Measurements from ENCODE around the gene HDAC9. TPM values are rescaled to one million over a fixed set of nuclear protein-coding genes. Genes with fewer than 3 reads are reported as not detected.

The HDAC9 gene
- total RNA-seq, 3 donors from 2014 or later (not counting 1 experiment from before 2014, with no cell fraction given), result 19.1 to 41.1 (median 24.1) TPM

DNA sequence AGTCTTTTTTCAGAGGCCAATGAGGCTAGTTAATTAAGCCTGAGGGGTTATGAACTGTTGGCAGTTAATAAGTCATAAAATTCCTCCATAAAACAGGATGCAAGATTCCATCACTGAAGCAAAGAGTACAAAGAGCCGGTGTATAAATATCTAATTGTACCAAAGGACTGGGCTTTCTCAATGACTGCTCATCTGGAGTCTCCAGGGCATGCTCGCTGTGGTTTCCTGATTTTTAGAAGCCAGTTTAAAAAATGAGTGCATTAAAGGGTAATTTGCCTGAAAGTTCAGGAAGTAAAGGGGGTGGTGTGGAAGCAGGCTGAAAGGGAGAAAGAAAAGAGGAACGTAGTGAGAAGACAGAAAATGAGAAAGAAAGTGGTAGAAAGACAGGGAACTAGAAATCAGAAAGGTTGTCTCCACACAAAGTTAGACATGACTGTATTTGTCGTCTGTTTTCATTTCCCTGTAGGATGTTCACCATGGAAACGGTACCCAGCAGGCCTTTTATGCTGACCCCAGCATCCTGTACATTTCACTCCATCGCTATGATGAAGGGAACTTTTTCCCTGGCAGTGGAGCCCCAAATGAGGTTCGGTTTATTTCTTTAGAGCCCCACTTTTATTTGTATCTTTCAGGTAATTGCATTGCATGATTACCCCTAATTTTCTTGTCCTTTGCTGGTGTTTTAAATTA lies 339.6 kb downstream of the HDAC9 start:
- Mint-ChIP-seq H3K27me3 (ENCODE audit: low read depth in 2 of 2) (no peaks in the 10 kb centered on the region), H3K9me3 (peaks cover 3 to 5% of the 10 kb centered on the region in 2 donors), H3K4me3 (no peak overlapping the region), H3K4me1 (no peaks in the 10 kb centered on the region), H3K36me3 (no peaks in the 10 kb centered on the region), H3K27ac (no peak overlapping the region)
- WGBS (ENCODE audit: insufficient coverage), result 35% methylated on average over 7 of the region's 7 CpGs
- DNase-seq (no peak), ATAC-seq (no peak)
- H3K4me3 ChIP-seq (ENCODE audit: low read length), result no peak overlapping the region
- TF ChIP-seq, protein P1, sequence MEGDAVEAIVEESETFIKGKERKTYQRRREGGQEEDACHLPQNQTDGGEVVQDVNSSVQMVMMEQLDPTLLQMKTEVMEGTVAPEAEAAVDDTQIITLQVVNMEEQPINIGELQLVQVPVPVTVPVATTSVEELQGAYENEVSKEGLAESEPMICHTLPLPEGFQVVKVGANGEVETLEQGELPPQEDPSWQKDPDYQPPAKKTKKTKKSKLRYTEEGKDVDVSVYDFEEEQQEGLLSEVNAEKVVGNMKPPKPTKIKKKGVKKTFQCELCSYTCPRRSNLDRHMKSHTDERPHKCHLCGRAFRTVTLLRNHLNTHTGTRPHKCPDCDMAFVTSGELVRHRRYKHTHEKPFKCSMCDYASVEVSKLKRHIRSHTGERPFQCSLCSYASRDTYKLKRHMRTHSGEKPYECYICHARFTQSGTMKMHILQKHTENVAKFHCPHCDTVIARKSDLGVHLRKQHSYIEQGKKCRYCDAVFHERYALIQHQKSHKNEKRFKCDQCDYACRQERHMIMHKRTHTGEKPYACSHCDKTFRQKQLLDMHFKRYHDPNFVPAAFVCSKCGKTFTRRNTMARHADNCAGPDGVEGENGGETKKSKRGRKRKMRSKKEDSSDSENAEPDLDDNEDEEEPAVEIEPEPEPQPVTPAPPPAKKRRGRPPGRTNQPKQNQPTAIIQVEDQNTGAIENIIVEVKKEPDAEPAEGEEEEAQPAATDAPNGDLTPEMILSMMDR (IDR thresholded peaks at IDR 0.05), result no peak
- H3K36me3 ChIP-seq (ENCODE audit: control insufficient read depth, insufficient read depth, low read length), result no peaks in the 10 kb centered on the region
- no peak overlapping the region for H3K27ac ChIP-seq (ENCODE audit: low read length)
- no peaks in the 10 kb centered on the region for H3K9me3 ChIP-seq (ENCODE audit: control insufficient read depth, insufficient read depth, low read length)
- intact Hi-C loops (cut with micrococcal nuclease), result no loop called here
- H3K27me3 ChIP-seq (ENCODE audit: control insufficient read depth, insufficient read depth, low read length), result no peaks in the 10 kb centered on the region
- H3K4me1 ChIP-seq (ENCODE audit: control insufficient read depth, insufficient read depth, low read length), result no peaks in the 10 kb centered on the region

GRCh38 chr7:18843979-18844378 lies 348.4 kb downstream of the HDAC9 start:
- WGBS (ENCODE audit: insufficient coverage), result 88% methylated on average over 1 of the region's 3 CpGs
- DNase-seq (no peak), ATAC-seq (no peak)
- Mint-ChIP-seq H3K27ac (no peak overlapping the region), H3K9me3 (peaks cover 0 to 5% of the 10 kb centered on the region in 2 donors), H3K4me3 (no peak overlapping the region), H3K4me1 (no peaks in the 10 kb centered on the region), H3K36me3 (no peaks in the 10 kb centered on the region), H3K27me3 (ENCODE audit: low read depth in 2 of 2) (no peaks in the 10 kb centered on the region)
- TF ChIP-seq, protein P1 (IDR thresholded peaks at IDR 0.05), result no peak
- Histone ChIP-seq H3K36me3 (ENCODE audit: control insufficient read depth, insufficient read depth, low read length) (no peaks in the 10 kb centered on the region), H3K27me3 (ENCODE audit: control insufficient read depth, insufficient read depth, low read length) (no peaks in the 10 kb centered on the region), H3K4me1 (ENCODE audit: control insufficient read depth, insufficient read depth, low read length) (no peaks in the 10 kb centered on the region), H3K27ac (ENCODE audit: low read length) (no peak overlapping the region), H3K4me3 (ENCODE audit: low read length) (no peak overlapping the region), H3K9me3 (ENCODE audit: control insufficient read depth, insufficient read depth, low read length) (no peaks in the 10 kb centered on the region)
- intact Hi-C loops (cut with micrococcal nuclease), result no loop called here

DNA sequence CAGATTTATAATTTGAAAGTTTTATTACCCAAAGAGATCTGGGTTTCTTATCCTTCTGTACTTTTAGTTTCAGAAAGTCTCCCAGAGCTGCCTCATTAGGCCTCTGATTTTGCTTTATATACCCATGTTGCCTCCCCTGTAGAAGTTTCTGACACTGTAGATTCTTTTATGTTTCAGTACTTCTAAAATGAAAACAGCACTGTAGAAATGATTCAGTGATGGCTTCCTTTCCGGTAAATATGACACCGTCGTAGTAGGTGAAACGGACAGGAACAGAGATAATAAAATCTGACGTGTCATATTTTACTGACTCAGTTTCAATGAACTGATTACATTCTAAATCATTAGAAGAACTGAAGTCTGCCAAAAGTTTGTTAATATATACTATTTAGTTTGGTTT lies 349.2 kb downstream of the HDAC9 start:
- Mint-ChIP-seq H3K9me3 (peaks cover 0 to 3% of the 10 kb centered on the region in 2 donors), H3K4me3 (no peak overlapping the region), H3K27me3 (ENCODE audit: low read depth in 2 of 2) (no peaks in the 10 kb centered on the region), H3K4me1 (no peaks in the 10 kb centered on the region), H3K36me3 (no peaks in the 10 kb centered on the region), H3K27ac (no peak overlapping the region)
- Histone ChIP-seq H3K4me3 (ENCODE audit: low read length) (no peak overlapping the region), H3K27ac (ENCODE audit: low read length) (no peak overlapping the region), H3K36me3 (ENCODE audit: control insufficient read depth, insufficient read depth, low read length) (no peaks in the 10 kb centered on the region), H3K4me1 (ENCODE audit: control insufficient read depth, insufficient read depth, low read length) (no peaks in the 10 kb centered on the region), H3K27me3 (ENCODE audit: control insufficient read depth, insufficient read depth, low read length) (no peaks in the 10 kb centered on the region), H3K9me3 (ENCODE audit: control insufficient read depth, insufficient read depth, low read length) (no peaks in the 10 kb centered on the region)
- no peak for DNase-seq
- no peak for ATAC-seq
- TF ChIP-seq, protein P1 (IDR thresholded peaks at IDR 0.05), result no peak
- WGBS (ENCODE audit: insufficient coverage), result 82% methylated on average over 5 of the region's 5 CpGs
- intact Hi-C loops (cut with micrococcal nuclease), result no loop called here

GRCh38 chr7:18845700-18846099 lies 350.2 kb downstream of the HDAC9 start:
- Mint-ChIP-seq H3K9me3 (peaks cover 0 to 3% of the 10 kb centered on the region in 2 donors), H3K4me1 (no peaks in the 10 kb centered on the region), H3K4me3 (no peak overlapping the region), H3K36me3 (no peaks in the 10 kb centered on the region), H3K27ac (no peak overlapping the region), H3K27me3 (ENCODE audit: low read depth in 2 of 2) (no peaks in the 10 kb centered on the region)
- ATAC-seq, result no peak
- intact Hi-C loops (cut with micrococcal nuclease), result no loop called here
- TF ChIP-seq, protein P1 (IDR thresholded peaks at IDR 0.05), result no peak
- Histone ChIP-seq H3K4me3 (ENCODE audit: low read length) (no peak overlapping the region), H3K9me3 (ENCODE audit: control insufficient read depth, insufficient read depth, low read length) (no peaks in the 10 kb centered on the region), H3K4me1 (ENCODE audit: control insufficient read depth, insufficient read depth, low read length) (no peaks in the 10 kb centered on the region), H3K27ac (ENCODE audit: low read length) (no peak overlapping the region), H3K36me3 (ENCODE audit: control insufficient read depth, insufficient read depth, low read length) (no peaks in the 10 kb centered on the region), H3K27me3 (ENCODE audit: control insufficient read depth, insufficient read depth, low read length) (no peaks in the 10 kb centered on the region)
- no peak for DNase-seq
- 92% methylated on average over 5 of the region's 6 CpGs for WGBS (ENCODE audit: insufficient coverage)

Data from natural killer cell (primary cell).